Type B pancreatic cell (in vitro differentiated cells): ENCODE data around the gene ZCCHC7. TPM values are rescaled to one million over a fixed set of nuclear protein-coding genes. Genes with fewer than 3 reads are reported as not detected.

Experiments
- DNase-seq: peaks from one replicate; pipeline ENCODE4 v3.0.0; 2021; ENCODE audit warnings: mixed read lengths; ENCODE audit not compliant: unreplicated experiment; ENCODE audit errors: extremely low spot score
- H3K27ac Mint-ChIP-seq: 2 replicates; pipeline ENCODE4 v1.8.0; 2021; ENCODE audit warnings: mild to moderate bottlenecking, mixed read lengths
- H3K27me3 Mint-ChIP-seq: 2 replicates; pipeline ENCODE4 v1.8.0; 2021; ENCODE audit warnings: mixed read lengths
- H3K36me3 Mint-ChIP-seq: 2 replicates; pipeline ENCODE4 v1.8.0; 2021; ENCODE audit warnings: mixed read lengths
- H3K4me1 Mint-ChIP-seq: one replicate; pipeline ENCODE4 v1.8.0; 2021; ENCODE audit warnings: mixed read lengths; ENCODE audit not compliant: unreplicated experiment
- H3K4me3 Mint-ChIP-seq: 2 replicates; pipeline ENCODE4 v1.8.0; 2021; ENCODE audit warnings: mild to moderate bottlenecking, mixed read lengths
- H3K9me3 Mint-ChIP-seq: 2 replicates; pipeline ENCODE4 v1.8.0; 2021; ENCODE audit warnings: mixed read lengths
- CTCF ChIP-seq: fragments of 200-600 bp; sonication (generic); conservative IDR thresholded peaks from 2 replicates; pipeline ENCODE4 v1.5.0; 2021; ENCODE audit warnings: antibody characterized with exemption, mild to moderate bottlenecking
- total RNA-seq: library from RNA; stranded (reverse); gene quantifications from 2 replicates; pipeline ENCODE4 v1.2.1, GENCODE V29; 2021; ENCODE audit warnings: low replicate concordance

The ZCCHC7 gene
- total RNA-seq, 1 donor from 2014 or later: 20.3 TPM

GRCh38 chr9:37243588-37244345, 123.4 kb downstream of the ZCCHC7 start:
- no peak overlapping the region for H3K4me3 Mint-ChIP-seq
- no peak overlapping the region for H3K27ac Mint-ChIP-seq
- H3K36me3 Mint-ChIP-seq: peaks cover 3% of the 10 kb centered on the region
- no peaks in the 10 kb centered on the region for H3K27me3 Mint-ChIP-seq
- no peak for TF ChIP-seq CTCF
- peaks cover 4% of the 10 kb centered on the region for H3K4me1 Mint-ChIP-seq
- DNase-seq: no peak
- no peaks in the 10 kb centered on the region for H3K9me3 Mint-ChIP-seq

GRCh38 chr9:37246826-37247225, 126.5 kb downstream of the ZCCHC7 start:
- DNase-seq: no peak
- Mint-ChIP-seq H3K36me3 (peaks cover 12% of the 10 kb centered on the region), H3K4me3 (no peak overlapping the region), H3K27ac (no peak overlapping the region), H3K9me3 (no peaks in the 10 kb centered on the region), H3K27me3 (no peaks in the 10 kb centered on the region), H3K4me1 (peaks cover 9% of the 10 kb centered on the region)
- TF ChIP-seq CTCF: no peak

GRCh38 chr9:37248651-37249163, 128.3 kb downstream of the ZCCHC7 start:
- H3K4me1 Mint-ChIP-seq: peaks cover 9% of the 10 kb centered on the region
- TF ChIP-seq CTCF: no peak
- no peak for DNase-seq
- no peaks in the 10 kb centered on the region for H3K27me3 Mint-ChIP-seq
- peaks cover 12% of the 10 kb centered on the region for H3K36me3 Mint-ChIP-seq
- no peaks in the 10 kb centered on the region for H3K9me3 Mint-ChIP-seq
- H3K4me3 Mint-ChIP-seq: no peak overlapping the region
- H3K27ac Mint-ChIP-seq: no peak overlapping the region

- DNase-seq: no peak
- H3K36me3 Mint-ChIP-seq: peaks cover 12% of the 10 kb centered on the region
- no peak for TF ChIP-seq CTCF
- H3K27me3 Mint-ChIP-seq: no peaks in the 10 kb centered on the region
- H3K4me3 Mint-ChIP-seq: no peak overlapping the region
- H3K27ac Mint-ChIP-seq: no peak overlapping the region
- H3K4me1 Mint-ChIP-seq: peaks cover 6% of the 10 kb centered on the region
- H3K9me3 Mint-ChIP-seq: no peaks in the 10 kb centered on the region
Observed at GRCh38 chr9:37251452-37251851, 131.1 kb downstream of the ZCCHC7 start.

- DNase-seq: no peak
Observed at GRCh38 chr9:37253377-37253937, 133.1 kb downstream of the ZCCHC7 start.

More at GRCh38 chr9:37253377-37253937, 133.1 kb downstream of the ZCCHC7 start:
- no peaks in the 10 kb centered on the region for H3K27me3 Mint-ChIP-seq
- no peak for TF ChIP-seq CTCF
- H3K4me3 Mint-ChIP-seq: no peak overlapping the region
- peaks cover 6% of the 10 kb centered on the region for H3K4me1 Mint-ChIP-seq
- H3K36me3 Mint-ChIP-seq: peaks cover 10% of the 10 kb centered on the region
- no peak overlapping the region for H3K27ac Mint-ChIP-seq
- H3K9me3 Mint-ChIP-seq: no peaks in the 10 kb centered on the region
